Naive thymus-derived CD4-positive, alpha-beta T cell (primary cell): ENCODE measurements around the gene ERMAP. TPM values are rescaled to one million over a fixed set of nuclear protein-coding genes. Genes with fewer than 3 reads are reported as not detected.

ENCODE experiments used
- ATAC-seq: fragments of 150-1000 bp; cut with Tn5 transposase; 2 replicates; pipeline ENCODE4 v1.10.0; 2021; ENCODE audit warnings: mild to moderate bottlenecking, moderate library complexity
- CTCF ChIA-PET: fragments of 350-600 bp; sonication (Branson Sonifier 250); formaldehyde crosslinking; loops from one replicate; lab custom pipeline; 2021; ENCODE audit warnings: antibody characterized with exemption; lab: Charles Lee
- POLR2A ChIA-PET: fragments of 350-600 bp; sonication (Branson Sonifier 250); formaldehyde crosslinking; loops from one replicate; lab custom pipeline; 2021; ENCODE audit warnings: antibody characterized with exemption, inconsistent platforms; lab: Charles Lee
- DNase-seq, 9 donors: peaks; one replicate each; pipeline versions ENCODE4 v3.0.0 to v3.0.0-alpha.2; 2020 to 2022; ENCODE audit warnings: mixed read lengths in 1 of 9
- H3K27ac ChIP-seq: one replicate; pipeline ENCODE4 v1.7.0; 2013; ENCODE audit warnings: mild to moderate bottlenecking, low read depth, low read length, moderate library complexity
- H3K27me3 ChIP-seq, 2 donors: one replicate each; pipeline ENCODE4 v1.7.0; 2013; ENCODE audit warnings: low read length in 2 of 2, mild to moderate bottlenecking in 2 of 2, moderate library complexity in 2 of 2; ENCODE audit not compliant: control insufficient read depth in 2 of 2, insufficient read depth in 2 of 2
- H3K36me3 ChIP-seq, 3 experiments: 1 replicate in 2 of 3; 2 replicates in 1 of 3; pipeline ENCODE4 v1.7.0; 2013; ENCODE audit warnings: low read length in 3 of 3, mild to moderate bottlenecking in 3 of 3, moderate library complexity in 1 of 3; ENCODE audit not compliant: insufficient read depth in 3 of 3, control insufficient read depth in 2 of 3
- H3K4me1 ChIP-seq, 2 donors: one replicate each; pipeline ENCODE4 v1.7.0; 2013; ENCODE audit warnings: low read length in 2 of 2, mild to moderate bottlenecking in 2 of 2, moderate library complexity in 1 of 2; ENCODE audit not compliant: control insufficient read depth in 2 of 2, insufficient read depth in 2 of 2
- H3K4me3 ChIP-seq: 2 replicates; pipeline ENCODE4 v1.7.0; 2013; ENCODE audit warnings: mild to moderate bottlenecking, low read length
- H3K9me3 ChIP-seq, 3 experiments: 1 replicate in 2 of 3; 2 replicates in 1 of 3; pipeline ENCODE4 v1.7.0; 2013; ENCODE audit warnings: low read length in 3 of 3; ENCODE audit not compliant: control insufficient read depth in 2 of 3
- H3K27ac Mint-ChIP-seq, 9 donors: one replicate each; pipeline ENCODE4 v1.8.0; 2020 to 2022; ENCODE audit warnings: mixed read lengths in 9 of 9, mild to moderate bottlenecking in 8 of 9, moderate library complexity in 5 of 9, inconsistent platforms in 2 of 9
- H3K27me3 Mint-ChIP-seq, 5 donors: one replicate each; pipeline ENCODE4 v1.8.0; 2021 to 2022; ENCODE audit warnings: mixed read lengths in 5 of 5, mild to moderate bottlenecking in 1 of 5
- H3K36me3 Mint-ChIP-seq, 5 donors: one replicate each; pipeline ENCODE4 v1.8.0; 2020 to 2022; ENCODE audit warnings: mixed read lengths in 5 of 5, mild to moderate bottlenecking in 3 of 5, inconsistent platforms in 1 of 5
- H3K4me1 Mint-ChIP-seq, 7 donors: one replicate each; pipeline ENCODE4 v1.8.0; 2020 to 2022; ENCODE audit warnings: mixed read lengths in 7 of 7, mild to moderate bottlenecking in 3 of 7, inconsistent platforms in 1 of 7
- H3K4me3 Mint-ChIP-seq, 10 donors: one replicate each; pipeline ENCODE4 v1.8.0; 2020 to 2022; ENCODE audit warnings: mild to moderate bottlenecking in 10 of 10, mixed read lengths in 10 of 10, moderate library complexity in 6 of 10, inconsistent platforms in 2 of 10
- H3K9me3 Mint-ChIP-seq, 11 donors: one replicate each; pipeline ENCODE4 v1.8.0; 2020 to 2022; ENCODE audit warnings: mixed read lengths in 11 of 11, mild to moderate bottlenecking in 4 of 11, inconsistent platforms in 1 of 11, moderate library complexity in 1 of 11
- intact Hi-C, 2 donors: fragments of 100-400 bp; cut with micrococcal nuclease; formaldehyde crosslinking; loops; one replicate each; pipeline ENCODE4 v1.15.1; 2023
- polyA plus RNA-seq, 2 donors: library from polyadenylated mRNA; unstranded; fragments of 300-500 nt; fragmentation: Illumina TruSeq; gene quantifications; one replicate each; pipeline ENCODE4 v1.2.3, GENCODE V29; 2021
- total RNA-seq, 6 experiments: library from RNA in 5 of 6; stranded (reverse) in 5 of 6; gene quantifications; 1 replicate in 5 of 6; 2 replicates in 1 of 6; pipeline ENCODE4 v1.2.3 and lab custom pipeline; 2021 to 2026

Gene ERMAP
- total and polyA plus RNA-seq, 7 experiments from 2014 or later: 1.9 to 10.3 (median 6.2) TPM

- DNase-seq: no peak
- ChIA-PET CTCF (interaction anchor here (0.6 to 2.1 kb wide), 4 partner anchors 24 to 226 kb away, joined by 3 to 6 read pairs (median 4); no protein-coding TSS in a partner anchor), POLR2A (interaction anchor here (4.1 to 4.9 kb wide), 2 partner anchors 31 to 81 kb away, joined by 32 to 37 read pairs; partner anchors contain the start of genes C1orf50, ERMAP, P3H1 and SVBP)
- Mint-ChIP-seq H3K9me3 (peaks cover 0 to 29% (median 8%) of the 10 kb centered on the region in 11 donors), H3K27ac (peak overlapping the region; percentile 56 to 95 (median 83)), H3K4me1 (peaks cover 19 to 38% (median 34%) of the 10 kb centered on the region in 7 donors), H3K27me3 (no peaks in the 10 kb centered on the region), H3K4me3 (peak overlapping the region; percentile 84 to 100 (median 96)), H3K36me3 (peaks cover 13 to 45% (median 37%) of the 10 kb centered on the region in 5 donors)
- Histone ChIP-seq H3K4me1 (peaks cover 11 to 22% of the 10 kb centered on the region in 2 donors), H3K27ac (peak overlapping the region; percentile 24), H3K9me3 (peaks cover 0 to 12% (median 0%) of the 10 kb centered on the region in 3 experiments), H3K4me3 (peak overlapping the region; percentile 97), H3K27me3 (no peaks in the 10 kb centered on the region), H3K36me3 (peaks cover 0 to 26% (median 0%) of the 10 kb centered on the region in 3 experiments)
- ATAC-seq: no peak
- intact Hi-C loops: loop anchor here (2.0 to 10.0 kb wide), 5 partner anchors 386 to 1127 kb away; partner anchors contain the start of genes ATP6V0B (in 1 of the 2), B4GALT2 (in 1 of the 2), CCDC30 (in 1 of the 2) and DPH2 (in 1 of the 2)
Measured at GRCh38 chr1:42847721-42848460, 31.0 kb downstream of the ERMAP start.

GRCh38 chr1:42848823-42849537, 32.1 kb downstream of the ERMAP start:
- peak overlapping the region in 4 of 9 donors; percentile 5 to 56 (median 7) for H3K27ac Mint-ChIP-seq
- peaks cover 11 to 22% of the 10 kb centered on the region in 2 donors for H3K4me1 ChIP-seq
- no peak overlapping the region for H3K4me3 ChIP-seq
- H3K36me3 ChIP-seq: peaks cover 0 to 26% (median 0%) of the 10 kb centered on the region in 3 experiments
- H3K27me3 ChIP-seq: no peaks in the 10 kb centered on the region
- POLR2A ChIA-PET: interaction anchor here (0.5 to 4.9 kb wide), 3 partner anchors 26 to 167 kb away, joined by 3 to 32 read pairs (median 3); partner anchors contain the start of genes ERMAP, SVBP and YBX1
- no peaks in the 10 kb centered on the region for H3K27me3 Mint-ChIP-seq
- peaks cover 9 to 40% (median 36%) of the 10 kb centered on the region in 5 donors for H3K36me3 Mint-ChIP-seq
- peaks cover 19 to 38% (median 34%) of the 10 kb centered on the region in 7 donors for H3K4me1 Mint-ChIP-seq
- ATAC-seq: no peak
- no peak overlapping the region for H3K27ac ChIP-seq
- no peak for DNase-seq
- peaks cover 0 to 39% (median 8%) of the 10 kb centered on the region in 11 donors for H3K9me3 Mint-ChIP-seq
- H3K9me3 ChIP-seq: peaks cover 0 to 12% (median 0%) of the 10 kb centered on the region in 3 experiments
- peak overlapping the region in 2 of 10 donors; percentile 8 to 84 for H3K4me3 Mint-ChIP-seq
- CTCF ChIA-PET: interaction anchor here (1.3 kb wide), 1 partner anchor 70 kb away, joined by 3 read pairs; no protein-coding TSS in a partner anchor
- intact Hi-C loops: loop anchor here (5.0 to 10.0 kb wide), 4 partner anchors 387 to 1126 kb away; partner anchors contain the start of genes ATP6V0B (in 1 of the 2), B4GALT2 (in 1 of the 2), CCDC30 (in 1 of the 2) and DPH2 (in 1 of the 2)

- POLR2A ChIA-PET: no interaction called here
- Histone ChIP-seq H3K27me3 (no peaks in the 10 kb centered on the region), H3K27ac (no peak overlapping the region), H3K4me1 (peaks cover 11 to 22% of the 10 kb centered on the region in 2 donors), H3K4me3 (no peak overlapping the region), H3K36me3 (peaks cover 0 to 26% (median 0%) of the 10 kb centered on the region in 3 experiments), H3K9me3 (peaks cover 0 to 12% (median 0%) of the 10 kb centered on the region in 3 experiments)
- CTCF ChIA-PET: no interaction called here
- DNase-seq (no peak), ATAC-seq (no peak)
- H3K27ac Mint-ChIP-seq: peak overlapping the region in 2 of 9 donors; percentile 1 to 16
- intact Hi-C loops: loop anchor here (5.0 to 10.0 kb wide), 4 partner anchors 388 to 1125 kb away; partner anchors contain the start of genes ATP6V0B (in 1 of the 2), B4GALT2 (in 1 of the 2), CCDC30 (in 1 of the 2) and DPH2 (in 1 of the 2)
- H3K9me3 Mint-ChIP-seq: peaks cover 0 to 40% (median 8%) of the 10 kb centered on the region in 11 donors
- H3K36me3 Mint-ChIP-seq: peaks cover 9 to 40% (median 36%) of the 10 kb centered on the region in 5 donors
- peaks cover 20 to 38% (median 34%) of the 10 kb centered on the region in 7 donors for H3K4me1 Mint-ChIP-seq
- H3K27me3 Mint-ChIP-seq: no peaks in the 10 kb centered on the region
- peak overlapping the region in 1 of 10 donors; percentile 3 for H3K4me3 Mint-ChIP-seq
Measured at GRCh38 chr1:42849944-42850343, 33.0 kb downstream of the ERMAP start.

GRCh38 chr1:42851420-42851819, 34.5 kb downstream of the ERMAP start:
- intact Hi-C loops: no loop called here
- Histone ChIP-seq H3K36me3 (peaks cover 0 to 26% (median 0%) of the 10 kb centered on the region in 3 experiments), H3K4me3 (no peak overlapping the region), H3K4me1 (peaks cover 5 to 16% of the 10 kb centered on the region in 2 donors), H3K27me3 (no peaks in the 10 kb centered on the region), H3K9me3 (peaks cover 0 to 12% (median 0%) of the 10 kb centered on the region in 3 experiments), H3K27ac (no peak overlapping the region)
- CTCF ChIA-PET: no interaction called here
- ATAC-seq: no peak
- no peak for DNase-seq
- POLR2A ChIA-PET: no interaction called here
- Mint-ChIP-seq H3K27me3 (no peaks in the 10 kb centered on the region), H3K36me3 (peaks cover 9 to 43% (median 36%) of the 10 kb centered on the region in 5 donors), H3K27ac (no peak overlapping the region), H3K4me1 (peaks cover 23 to 32% (median 28%) of the 10 kb centered on the region in 7 donors), H3K9me3 (peaks cover 0 to 40% (median 11%) of the 10 kb centered on the region in 11 donors), H3K4me3 (no peak overlapping the region)

- H3K9me3 Mint-ChIP-seq: peaks cover 0 to 40% (median 11%) of the 10 kb centered on the region in 11 donors
- H3K27me3 ChIP-seq: no peaks in the 10 kb centered on the region
- H3K27ac Mint-ChIP-seq: peak overlapping the region in 2 of 9 donors; percentile 2 to 47
- peaks cover 0 to 12% (median 0%) of the 10 kb centered on the region in 3 experiments for H3K9me3 ChIP-seq
- intact Hi-C loops: no loop called here
- H3K36me3 ChIP-seq: peaks cover 0 to 21% (median 0%) of the 10 kb centered on the region in 3 experiments
- H3K4me1 ChIP-seq: peaks cover 5 to 12% of the 10 kb centered on the region in 2 donors
- H3K36me3 Mint-ChIP-seq: peaks cover 9 to 43% (median 36%) of the 10 kb centered on the region in 5 donors
- DNase-seq (no peak), ATAC-seq (no peak)
- ChIA-PET CTCF (no interaction called here), POLR2A (no interaction called here)
- H3K4me3 Mint-ChIP-seq: no peak overlapping the region
- no peak overlapping the region for H3K27ac ChIP-seq
- no peaks in the 10 kb centered on the region for H3K27me3 Mint-ChIP-seq
- H3K4me1 Mint-ChIP-seq: peaks cover 21 to 29% (median 25%) of the 10 kb centered on the region in 7 donors
- no peak overlapping the region for H3K4me3 ChIP-seq
Measured at GRCh38 chr1:42851960-42852607, 35.2 kb downstream of the ERMAP start.
